Muscle layer of colon (tissue), 2 donors: Measurements from ENCODE around the gene KLHL35.
"Not testable (repeated sequence)": the region's sequence is repeated elsewhere in the genome, so short reads cannot be mapped to it uniquely, and the experiment has no call there.

Source experiments
- H3K27ac ChIP-seq: one replicate; pipeline ENCODE4 v1.7.0; 2013; ENCODE audit warnings: low read depth, mild to moderate bottlenecking, low read length, moderate library complexity
- H3K27me3 ChIP-seq, 2 donors: one replicate each; pipeline ENCODE4 v1.7.0; 2013; ENCODE audit warnings: low read length in 2 of 2, mild to moderate bottlenecking in 2 of 2; ENCODE audit not compliant: insufficient read depth in 2 of 2, control insufficient read depth in 1 of 2
- H3K36me3 ChIP-seq: one replicate; pipeline ENCODE4 v1.7.0; 2013; ENCODE audit warnings: mild to moderate bottlenecking, low read length; ENCODE audit not compliant: insufficient read depth
- H3K4me1 ChIP-seq: one replicate; pipeline ENCODE4 v1.7.0; 2013; ENCODE audit warnings: mild to moderate bottlenecking, low read length; ENCODE audit not compliant: insufficient read depth
- H3K4me3 ChIP-seq, 2 donors: one replicate each; pipeline ENCODE4 v1.7.0; 2013; ENCODE audit warnings: low read length in 2 of 2, low read depth in 1 of 2, mild to moderate bottlenecking in 1 of 2, moderate library complexity in 1 of 2
- H3K9ac ChIP-seq: one replicate; pipeline ENCODE4 v1.7.0; 2013; ENCODE audit warnings: low read length
- H3K9me3 ChIP-seq: one replicate; pipeline ENCODE4 v1.7.0; 2013; ENCODE audit warnings: mild to moderate bottlenecking, low read length
- donor health status: abdominal sarcoma.
- donor health status: Adenocarcinoma of cecum.

The KLHL35 gene

GRCh38 chr11:75409971-75410370, 23.0 kb downstream of the KLHL35 start:
- not testable (repeated sequence) for H3K27me3 ChIP-seq, H3K4me1 ChIP-seq, H3K9me3 ChIP-seq, H3K4me3 ChIP-seq, H3K27ac ChIP-seq, H3K9ac ChIP-seq
- peaks cover 33% of the 10 kb centered on the region for H3K36me3 ChIP-seq

GRCh38 chr11:75408957-75409219, 24.1 kb downstream of the KLHL35 start:
- H3K4me3 ChIP-seq, result no peak overlapping the region
- no peaks in the 10 kb centered on the region for H3K9me3 ChIP-seq
- H3K4me1 ChIP-seq, result no peaks in the 10 kb centered on the region
- peaks cover 40% of the 10 kb centered on the region for H3K36me3 ChIP-seq
- H3K27me3 ChIP-seq, result no peaks in the 10 kb centered on the region
- H3K9ac ChIP-seq, result no peak overlapping the region
- H3K27ac ChIP-seq, result no peak overlapping the region

- Histone ChIP-seq H3K27ac (no peak overlapping the region), H3K36me3 (peaks cover 50% of the 10 kb centered on the region)
Observed at GRCh38 chr11:75406338-75406777, 26.6 kb downstream of the KLHL35 start.

GRCh38 chr11:75403983-75404658, 28.9 kb downstream of the KLHL35 start:
- no peak overlapping the region for H3K4me3 ChIP-seq
- H3K27ac ChIP-seq, result no peak overlapping the region
- H3K27me3 ChIP-seq, result no peaks in the 10 kb centered on the region
- peaks cover 21% of the 10 kb centered on the region for H3K4me1 ChIP-seq
- no peak overlapping the region for H3K9ac ChIP-seq
- no peaks in the 10 kb centered on the region for H3K9me3 ChIP-seq
- H3K36me3 ChIP-seq, result peaks cover 54% of the 10 kb centered on the region

More at GRCh38 chr11:75406338-75406777, 26.6 kb downstream of the KLHL35 start:
- peaks cover 7% of the 10 kb centered on the region for H3K4me1 ChIP-seq
- no peaks in the 10 kb centered on the region for H3K9me3 ChIP-seq
- H3K9ac ChIP-seq, result no peak overlapping the region
- H3K27me3 ChIP-seq, result no peaks in the 10 kb centered on the region
- no peak overlapping the region for H3K4me3 ChIP-seq

- no peak overlapping the region for H3K9ac ChIP-seq
- peaks cover 54% of the 10 kb centered on the region for H3K36me3 ChIP-seq
- peaks cover 24% of the 10 kb centered on the region for H3K4me1 ChIP-seq
- H3K4me3 ChIP-seq, result no peak overlapping the region
- H3K27me3 ChIP-seq, result no peaks in the 10 kb centered on the region
- no peak overlapping the region for H3K27ac ChIP-seq
- H3K9me3 ChIP-seq, result no peaks in the 10 kb centered on the region
Observed at GRCh38 chr11:75403037-75403436, 30.0 kb downstream of the KLHL35 start.

GRCh38 chr11:75402002-75402773, 30.8 kb downstream of the KLHL35 start:
- Histone ChIP-seq H3K4me1 (peaks cover 24% of the 10 kb centered on the region), H3K4me3 (no peak overlapping the region), H3K36me3 (peaks cover 54% of the 10 kb centered on the region)

GRCh38 chr11:75400146-75400865, 32.7 kb downstream of the KLHL35 start:
- H3K9ac ChIP-seq, result peak overlapping the region; percentile 79

More at GRCh38 chr11:75402002-75402773, 30.8 kb downstream of the KLHL35 start:
- H3K27ac ChIP-seq, result no peak overlapping the region
- no peaks in the 10 kb centered on the region for H3K9me3 ChIP-seq
- H3K9ac ChIP-seq, result no peak overlapping the region
- H3K27me3 ChIP-seq, result no peaks in the 10 kb centered on the region

GRCh38 chr11:75399344-75400145, 33.5 kb downstream of the KLHL35 start, which contains the start of gene RPS3:
TSS of gene RPS3 (plus strand) at chr11:75399518. CDS start at chr11:75399548, 30 bp downstream.
- Histone ChIP-seq H3K9ac (peak within 1 kb of the TSS; percentile 79), H3K4me3 (peak within 1 kb of the TSS; percentile 56 to 87), H3K9me3 (no peaks in the 10 kb centered on the region), H3K27me3 (no peaks in the 10 kb centered on the region), H3K4me1 (peaks cover 24% of the 10 kb centered on the region), H3K27ac (peak within 1 kb of the TSS; percentile 69), H3K36me3 (peaks cover 35% of the 10 kb centered on the region)

More at GRCh38 chr11:75400146-75400865, 32.7 kb downstream of the KLHL35 start:
- peaks cover 24% of the 10 kb centered on the region for H3K4me1 ChIP-seq
- H3K36me3 ChIP-seq, result peaks cover 42% of the 10 kb centered on the region
- peak overlapping the region; percentile 69 for H3K27ac ChIP-seq
- H3K27me3 ChIP-seq, result no peaks in the 10 kb centered on the region
- H3K9me3 ChIP-seq, result no peaks in the 10 kb centered on the region
- H3K4me3 ChIP-seq, result peak overlapping the region; percentile 56 to 87

GRCh38 chr11:75398906-75399305, 34.1 kb downstream of the KLHL35 start:
- Histone ChIP-seq H3K9ac (no peak overlapping the region), H3K4me1 (peaks cover 24% of the 10 kb centered on the region), H3K4me3 (no peak overlapping the region), H3K36me3 (peaks cover 29% of the 10 kb centered on the region), H3K27ac (no peak overlapping the region), H3K27me3 (no peaks in the 10 kb centered on the region), H3K9me3 (no peaks in the 10 kb centered on the region)

GRCh38 chr11:75394085-75394840, 38.7 kb downstream of the KLHL35 start:
- no peaks in the 10 kb centered on the region for H3K27me3 ChIP-seq
- no peak overlapping the region for H3K9ac ChIP-seq
- no peak overlapping the region for H3K27ac ChIP-seq

More at GRCh38 chr11:75394085-75394840, 38.7 kb downstream of the KLHL35 start:
- H3K4me1 ChIP-seq, result peaks cover 4% of the 10 kb centered on the region
- H3K9me3 ChIP-seq, result no peaks in the 10 kb centered on the region
- no peaks in the 10 kb centered on the region for H3K36me3 ChIP-seq
- H3K4me3 ChIP-seq, result no peak overlapping the region
